ENCODE measurements around the gene MPEG1.

Gene MPEG1

DNA sequence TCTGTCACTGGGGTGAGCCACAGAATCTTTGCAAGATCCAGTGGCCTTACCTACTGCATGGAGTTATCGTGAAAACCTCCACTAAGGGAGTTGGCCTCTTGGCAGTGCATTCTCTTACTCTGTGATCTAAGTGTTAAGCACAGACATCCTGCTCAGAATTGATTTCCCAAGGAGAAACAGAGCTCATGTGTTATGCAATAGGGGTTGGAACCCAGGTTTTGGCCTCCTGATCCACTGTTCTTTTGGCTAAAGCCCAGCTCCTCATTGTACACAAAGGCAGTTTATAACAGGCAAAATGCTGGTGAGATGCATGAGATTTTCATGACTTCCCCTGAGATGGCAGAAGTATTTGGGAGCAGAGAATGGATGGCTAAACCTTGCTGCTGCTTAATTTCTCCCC is 29.0 kb downstream of the MPEG1 start:
- no peak for TF ChIP-seq CTCF (IDR thresholded peaks at IDR 0.05; ENCODE audit: poor library complexity, severe bottlenecking)
- peaks cover 6% of the 10 kb centered on the region for H3K9me3 ChIP-seq (ENCODE audit: severe bottlenecking)
- no peak for ATAC-seq (ENCODE audit: low read depth)

DNA sequence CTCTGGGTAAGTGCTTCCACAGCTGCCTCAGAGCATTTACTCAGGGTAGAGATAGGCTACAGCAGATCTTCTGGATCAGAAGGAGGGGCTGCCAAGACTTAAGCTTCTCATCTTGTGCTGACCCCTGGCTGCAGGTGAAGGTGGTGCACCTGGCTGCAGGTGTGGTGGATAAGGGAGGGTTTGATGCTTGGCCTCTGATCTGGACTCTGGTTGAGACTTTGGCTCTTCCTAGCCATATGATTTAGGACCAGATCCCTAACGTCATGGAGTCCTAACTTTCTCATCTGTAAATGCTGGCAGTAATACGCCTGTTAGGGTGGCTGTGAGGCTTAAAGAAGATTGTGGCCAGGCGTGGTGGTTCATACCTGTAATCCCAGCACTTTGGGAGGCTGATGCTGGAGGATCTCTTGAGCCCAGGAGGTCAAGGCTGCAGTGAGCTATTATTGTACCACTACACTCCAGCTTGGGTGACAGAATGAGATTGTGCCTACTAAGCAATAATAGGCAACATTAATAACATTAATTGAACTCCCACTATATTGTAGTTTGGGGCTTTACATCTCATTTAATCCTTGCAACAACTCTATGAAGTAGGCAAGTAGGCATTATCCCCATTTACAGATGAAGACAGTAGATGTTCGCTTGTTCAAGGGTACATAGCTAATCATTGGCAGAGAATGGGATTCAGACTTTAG is 30.1 kb downstream of the MPEG1 start:
- no peak overlapping the region for H3K27ac ChIP-seq (ENCODE audit: poor library complexity, severe bottlenecking)
- H3K27me3 ChIP-seq (ENCODE audit: insufficient read depth, poor library complexity, severe bottlenecking), result no peaks in the 10 kb centered on the region
- no peaks in the 10 kb centered on the region for H3K4me1 ChIP-seq (ENCODE audit: insufficient read depth, poor library complexity, severe bottlenecking)
- peak; percentile 48 for TF ChIP-seq CTCF (IDR thresholded peaks at IDR 0.05; ENCODE audit: poor library complexity, severe bottlenecking)
- no peak overlapping the region for H3K4me3 ChIP-seq (ENCODE audit: severe bottlenecking)
- peaks cover 59% of the 10 kb centered on the region for H3K36me3 ChIP-seq (ENCODE audit: low read depth)
- ATAC-seq (ENCODE audit: low read depth), result peak; percentile 53; the same call in 2 of the 3 replicates
- no peak for DNase-seq (ENCODE audit: low spot score)
- H3K9me3 ChIP-seq (ENCODE audit: severe bottlenecking), result peaks cover 6% of the 10 kb centered on the region

More for the DNA sequence above, 29.0 kb downstream of the MPEG1 start:
- no peaks in the 10 kb centered on the region for H3K27me3 ChIP-seq (ENCODE audit: insufficient read depth, poor library complexity, severe bottlenecking)
- H3K4me1 ChIP-seq (ENCODE audit: insufficient read depth, poor library complexity, severe bottlenecking), result no peaks in the 10 kb centered on the region
- no peak for DNase-seq (ENCODE audit: low spot score)
- H3K4me3 ChIP-seq (ENCODE audit: severe bottlenecking), result no peak overlapping the region
- H3K27ac ChIP-seq (ENCODE audit: poor library complexity, severe bottlenecking), result no peak overlapping the region
- peaks cover 64% of the 10 kb centered on the region for H3K36me3 ChIP-seq (ENCODE audit: low read depth)

GRCh38 chr11:59181746-59182456 is 30.8 kb downstream of the MPEG1 start:
- Histone ChIP-seq H3K36me3 (ENCODE audit: low read depth) (peaks cover 53% of the 10 kb centered on the region), H3K27ac (ENCODE audit: poor library complexity, severe bottlenecking) (no peak overlapping the region), H3K27me3 (ENCODE audit: insufficient read depth, poor library complexity, severe bottlenecking) (no peaks in the 10 kb centered on the region), H3K4me3 (ENCODE audit: severe bottlenecking) (no peak overlapping the region), H3K9me3 (ENCODE audit: severe bottlenecking) (peaks cover 6% of the 10 kb centered on the region), H3K4me1 (ENCODE audit: insufficient read depth, poor library complexity, severe bottlenecking) (no peaks in the 10 kb centered on the region)
- DNase-seq (ENCODE audit: low spot score), result no peak
- ATAC-seq (ENCODE audit: low read depth), result no peak
- TF ChIP-seq CTCF (IDR thresholded peaks at IDR 0.05; ENCODE audit: poor library complexity, severe bottlenecking), result no peak

- H3K4me3 ChIP-seq (ENCODE audit: severe bottlenecking), result no peak overlapping the region
- TF ChIP-seq CTCF (IDR thresholded peaks at IDR 0.05; ENCODE audit: poor library complexity, severe bottlenecking), result no peak
- H3K9me3 ChIP-seq (ENCODE audit: severe bottlenecking), result peaks cover 6% of the 10 kb centered on the region
- H3K4me1 ChIP-seq (ENCODE audit: insufficient read depth, poor library complexity, severe bottlenecking), result no peaks in the 10 kb centered on the region
- no peaks in the 10 kb centered on the region for H3K27me3 ChIP-seq (ENCODE audit: insufficient read depth, poor library complexity, severe bottlenecking)
- DNase-seq (ENCODE audit: low spot score), result no peak
- peaks cover 46% of the 10 kb centered on the region for H3K36me3 ChIP-seq (ENCODE audit: low read depth)
- no peak overlapping the region for H3K27ac ChIP-seq (ENCODE audit: poor library complexity, severe bottlenecking)
- ATAC-seq (ENCODE audit: low read depth), result no peak
These were observed 31.8 kb downstream of the MPEG1 start for GRCh38 chr11:59180907-59181306.
